Neuronal stem cell (in vitro differentiated cells): ENCODE results near the gene EXOC3.
A peak's percentile ranks its signal among the peaks of the same experiment; 100 is the strongest.
"Not testable (repeated sequence)": the region's sequence is repeated elsewhere in the genome, so short reads cannot be mapped to it uniquely, and the experiment has no call there.

Experiments used
- DNase-seq: peaks from one replicate; pipeline ENCODE4 v3.0.0-alpha.2; 2013; ENCODE audit warnings: low spot score
- H2AFZ ChIP-seq: one replicate; pipeline ENCODE4 v1.6.1; 2013; ENCODE audit warnings: mild to moderate bottlenecking, low read length, inconsistent platforms
- H2AK5ac ChIP-seq: 2 replicates; pipeline ENCODE4 v1.6.1; 2013; ENCODE audit warnings: low read depth, mild to moderate bottlenecking, inconsistent platforms, low read length, moderate library complexity, mixed read lengths
- H2BK120ac ChIP-seq: 2 replicates; pipeline ENCODE4 v1.6.1; 2013; ENCODE audit warnings: low read depth, mild to moderate bottlenecking, inconsistent platforms, low read length, moderate library complexity, mixed read lengths
- H2BK12ac ChIP-seq: one replicate; pipeline ENCODE4 v1.6.1; 2013; ENCODE audit warnings: low read length, inconsistent platforms
- H2BK15ac ChIP-seq: 2 replicates; pipeline ENCODE4 v1.6.1; 2013; ENCODE audit warnings: mild to moderate bottlenecking, low read length, inconsistent platforms, mixed read lengths
- H2BK5ac ChIP-seq: one replicate; pipeline ENCODE4 v1.6.1; 2013; ENCODE audit warnings: inconsistent platforms, mild to moderate bottlenecking, low read length, moderate library complexity
- H3K14ac ChIP-seq: one replicate; pipeline ENCODE4 v1.6.1; 2013; ENCODE audit warnings: low read length, inconsistent platforms
- H3K18ac ChIP-seq: 2 replicates; pipeline ENCODE4 v1.6.1; 2013; ENCODE audit warnings: low read length, inconsistent platforms
- H3K23ac ChIP-seq: 2 replicates; pipeline ENCODE4 v1.6.1; 2013; ENCODE audit warnings: low read depth, mild to moderate bottlenecking, mixed read lengths, low read length, inconsistent platforms; ENCODE audit not compliant: poor library complexity
- H3K27ac ChIP-seq: replicated peaks from 3 replicates; pipeline ENCODE4 v1.5.1; 2013; ENCODE audit warnings: low read length, inconsistent platforms
- H3K27me3 ChIP-seq, 3 experiments: 2 replicates each; pipeline ENCODE4 v1.6.1; 2013; ENCODE audit warnings: low read length in 3 of 3, mild to moderate bottlenecking in 2 of 3, inconsistent platforms in 1 of 3, low read depth in 1 of 3, mixed read lengths in 1 of 3, moderate library complexity in 1 of 3; ENCODE audit not compliant: control insufficient read depth in 3 of 3, insufficient read depth in 3 of 3
- H3K36me3 ChIP-seq, 2 donors: replicated peaks in 1 of 2; 2 replicates each; pipeline ENCODE4 v1.6.1; 2013; ENCODE audit warnings: low read length in 2 of 2; ENCODE audit not compliant: control insufficient read depth in 2 of 2, insufficient read depth in 2 of 2
- H3K4ac ChIP-seq: 2 replicates; pipeline ENCODE4 v1.6.1; 2013; ENCODE audit warnings: inconsistent platforms, mild to moderate bottlenecking, low read length, moderate library complexity
- H3K4me1 ChIP-seq, 2 donors: 1 replicate in 1 of 2; 2 replicates in 1 of 2; pipeline ENCODE4 v1.6.1; 2013; ENCODE audit warnings: low read length in 2 of 2, low read depth in 1 of 2; ENCODE audit not compliant: control insufficient read depth in 2 of 2, insufficient read depth in 1 of 2
- H3K4me2 ChIP-seq: one replicate; pipeline ENCODE4 v1.6.1; 2013; ENCODE audit warnings: mild to moderate bottlenecking, low read length, inconsistent platforms; ENCODE audit not compliant: insufficient read depth, poor library complexity, severe bottlenecking
- H3K4me3 ChIP-seq, 2 donors: 2 replicates each; pipeline ENCODE4 v1.5.1; 2013; ENCODE audit warnings: low read length in 2 of 2, mild to moderate bottlenecking in 2 of 2, inconsistent platforms in 1 of 2, moderate library complexity in 1 of 2
- H3K79me1 ChIP-seq: one replicate; pipeline ENCODE4 v1.6.1; 2013; ENCODE audit warnings: low read depth, mild to moderate bottlenecking, inconsistent platforms, low read length, moderate library complexity
- H3K9ac ChIP-seq: one replicate; pipeline ENCODE4 v1.6.1; 2013; ENCODE audit warnings: mild to moderate bottlenecking, low read depth, low read length, inconsistent platforms; ENCODE audit not compliant: poor library complexity
- H3K9me3 ChIP-seq, 2 donors: replicated peaks in 1 of 2; 2 replicates each; pipeline versions ENCODE3 to v1.6.1; 2013; ENCODE audit warnings: low read length in 2 of 2, mild to moderate bottlenecking in 2 of 2, inconsistent platforms in 1 of 2, low read depth in 1 of 2, mixed read lengths in 1 of 2, moderate library complexity in 1 of 2; ENCODE audit not compliant: control insufficient read depth in 2 of 2, insufficient read depth in 1 of 2
- H4K8ac ChIP-seq: one replicate; pipeline ENCODE4 v1.6.1; 2013; ENCODE audit warnings: low read depth, mild to moderate bottlenecking, inconsistent platforms, low read length, moderate library complexity
- H4K91ac ChIP-seq: one replicate; pipeline ENCODE4 v1.6.1; 2013; ENCODE audit warnings: low read length, low read depth, mild to moderate bottlenecking, inconsistent platforms; ENCODE audit not compliant: poor library complexity
- WGBS, 2 donors: extraction: QIAGEN DNeasy Blood & Tissue Kit; methylation state at CpG; one replicate each; pipeline ENCODE4 v1.1.7; 2013; ENCODE audit warnings: missing lambda C conversion rate in 2 of 2, mixed read lengths in 1 of 2; ENCODE audit not compliant: insufficient read length in 2 of 2, insufficient replicate concordance in 1 of 2; ENCODE audit errors: extremely low coverage in 2 of 2; 5-methylcytosine and 5-hydroxymethylcytosine counted together

EXOC3 gene

GRCh38 chr5:472656-473550, 29.9 kb downstream of the EXOC3 start:
- H3K23ac ChIP-seq = peak overlapping the region; percentile 99
- no CpG with 5 or more reads among the region's 137 CpGs for WGBS, 2 donors
- H3K27ac ChIP-seq = no peak overlapping the region

GRCh38 chr5:473551-474192, 30.7 kb downstream of the EXOC3 start:
- H3K27ac ChIP-seq = no peak overlapping the region
- H3K9ac ChIP-seq = peak overlapping the region; percentile 90
- peak overlapping the region; percentile 92 for H2AFZ ChIP-seq
- WGBS, 2 donors = no CpG with 5 or more reads among the region's 44 CpGs
- H3K23ac ChIP-seq = no peak overlapping the region
- H4K91ac ChIP-seq = no peak overlapping the region
- peaks cover 9 to 10% of the 10 kb centered on the region in 2 donors for H3K4me1 ChIP-seq
- H4K8ac ChIP-seq = no peak overlapping the region
- no peak overlapping the region for H2BK12ac ChIP-seq
- H3K9me3 ChIP-seq = no peaks in the 10 kb centered on the region
- H3K4me3 ChIP-seq = peak overlapping the region; percentile 86 to 91
- peaks cover 0 to 33% (median 8%) of the 10 kb centered on the region in 3 experiments for H3K27me3 ChIP-seq
- H2BK5ac ChIP-seq = no peak overlapping the region
- H3K4ac ChIP-seq = no peak overlapping the region
- peak overlapping the region; percentile 89 for H2AK5ac ChIP-seq
- H2BK120ac ChIP-seq = no peak overlapping the region
- H3K18ac ChIP-seq = peak overlapping the region; percentile 95
- peak overlapping the region; percentile 90 for H3K4me2 ChIP-seq
- H3K36me3 ChIP-seq = peaks cover 3 to 27% of the 10 kb centered on the region in 2 donors
- no peak overlapping the region for H2BK15ac ChIP-seq
- no peak overlapping the region for H3K14ac ChIP-seq
- H3K79me1 ChIP-seq = peaks cover 10% of the 10 kb centered on the region
- DNase-seq = peak; percentile 51

More at GRCh38 chr5:472656-473550, 29.9 kb downstream of the EXOC3 start:
- DNase-seq = peak; percentile 79
- Histone ChIP-seq H3K9me3 (no peaks in the 10 kb centered on the region), H2BK15ac (no peak overlapping the region), H3K27me3 (peaks cover 0 to 33% (median 8%) of the 10 kb centered on the region in 3 experiments), H3K4me1 (peaks cover 9 to 10% of the 10 kb centered on the region in 2 donors), H2BK120ac (no peak overlapping the region), H3K4ac (peak overlapping the region; percentile 77), H4K8ac (no peak overlapping the region), H3K4me3 (peak overlapping the region; percentile 86 to 91), H3K4me2 (peak overlapping the region; percentile 90), H3K14ac (peak overlapping the region; percentile 63), H2AFZ (peak overlapping the region; percentile 95), H3K79me1 (peaks cover 10% of the 10 kb centered on the region), H2AK5ac (peak overlapping the region; percentile 92), H2BK12ac (no peak overlapping the region), H3K18ac (peak overlapping the region; percentile 98), H2BK5ac (no peak overlapping the region), H3K36me3 (peaks cover 3 to 27% of the 10 kb centered on the region in 2 donors), H3K9ac (peak overlapping the region; percentile 90), H4K91ac (peak overlapping the region; percentile 95)

GRCh38 chr5:474232-474839, 31.4 kb downstream of the EXOC3 start:
- Histone ChIP-seq H3K4me3 (peak overlapping the region; percentile 86 to 91), H3K36me3 (peaks cover 3 to 23% of the 10 kb centered on the region in 2 donors), H3K4me1 (peaks cover 9 to 10% of the 10 kb centered on the region in 2 donors), H3K27me3 (peaks cover 0 to 33% (median 8%) of the 10 kb centered on the region in 3 experiments), H3K4me2 (peak overlapping the region; percentile 90), H2AFZ (peak overlapping the region; percentile 92)
- not testable (repeated sequence) for H3K27ac ChIP-seq, H2BK120ac ChIP-seq, DNase-seq, H3K79me1 ChIP-seq, H2BK15ac ChIP-seq, H3K18ac ChIP-seq, H2BK12ac ChIP-seq, H2BK5ac ChIP-seq, H3K14ac ChIP-seq, H3K9ac ChIP-seq, H4K91ac ChIP-seq, H2AK5ac ChIP-seq, H3K4ac ChIP-seq, H3K9me3 ChIP-seq, H3K23ac ChIP-seq, H4K8ac ChIP-seq
- WGBS, 2 donors = no CpG with 5 or more reads among the region's 50 CpGs
